Measurements from ENCODE around the gene CCDC61. TPM values are rescaled to one million over a fixed set of nuclear protein-coding genes. Genes with fewer than 3 reads are reported as not detected.
A peak's percentile ranks its signal among the peaks of the same experiment; 100 is the strongest.

CCDC61 gene
- total RNA-seq, 2 experiments from 2014 or later, result 14.2 to 20.1 TPM

DNA sequence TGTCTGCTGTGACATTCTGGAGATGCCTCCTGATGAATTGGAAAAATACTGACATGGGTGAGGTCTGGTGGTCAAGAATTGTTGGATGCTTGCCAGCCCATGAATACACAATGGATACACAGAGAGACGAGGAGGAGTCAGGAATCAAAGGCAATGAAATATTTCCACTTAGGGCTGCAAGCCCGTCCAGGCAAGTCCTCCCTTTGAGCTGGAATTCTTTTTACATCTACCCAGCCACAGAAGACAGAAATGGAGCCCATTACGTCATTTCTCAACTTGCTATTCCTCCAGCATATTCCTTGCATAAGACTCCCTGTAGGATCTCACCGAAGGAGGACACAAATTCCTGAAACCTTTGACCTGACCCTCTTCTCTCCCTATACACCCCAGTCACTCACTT is 61.3 kb downstream of the CCDC61 start:
- Histone ChIP-seq H3K36me3 (ENCODE audit: insufficient read depth, low read length) (no peaks in the 10 kb centered on the region), H3K27ac (ENCODE audit: low read depth, low read length, poor library complexity, severe bottlenecking) (no peak overlapping the region), H3K4me2 (ENCODE audit: low read length) (no peak overlapping the region), H2AFZ (ENCODE audit: low read length) (no peak overlapping the region), H3K4me1 (ENCODE audit: insufficient read depth, low read length, poor library complexity, severe bottlenecking) (no peaks in the 10 kb centered on the region), H3K79me2 (ENCODE audit: insufficient read depth, low read depth, low read length) (no peaks in the 10 kb centered on the region), H4K20me1 (ENCODE audit: insufficient read depth, low read length) (no peaks in the 10 kb centered on the region), H3K9me3 (ENCODE audit: low read length) (peaks cover 17% of the 10 kb centered on the region), H3K9me2 (ENCODE audit: insufficient read depth, low read length) (no peaks in the 10 kb centered on the region), H3K4me3 (ENCODE audit: low read depth, low read length, poor library complexity, severe bottlenecking) (no peak overlapping the region)
- no peak for TF ChIP-seq EZH2phosphoT487 (IDR thresholded peaks at IDR 0.05; ENCODE audit: borderline replicate concordance, low read depth, low read length)
- TF ChIP-seq, protein P1, sequence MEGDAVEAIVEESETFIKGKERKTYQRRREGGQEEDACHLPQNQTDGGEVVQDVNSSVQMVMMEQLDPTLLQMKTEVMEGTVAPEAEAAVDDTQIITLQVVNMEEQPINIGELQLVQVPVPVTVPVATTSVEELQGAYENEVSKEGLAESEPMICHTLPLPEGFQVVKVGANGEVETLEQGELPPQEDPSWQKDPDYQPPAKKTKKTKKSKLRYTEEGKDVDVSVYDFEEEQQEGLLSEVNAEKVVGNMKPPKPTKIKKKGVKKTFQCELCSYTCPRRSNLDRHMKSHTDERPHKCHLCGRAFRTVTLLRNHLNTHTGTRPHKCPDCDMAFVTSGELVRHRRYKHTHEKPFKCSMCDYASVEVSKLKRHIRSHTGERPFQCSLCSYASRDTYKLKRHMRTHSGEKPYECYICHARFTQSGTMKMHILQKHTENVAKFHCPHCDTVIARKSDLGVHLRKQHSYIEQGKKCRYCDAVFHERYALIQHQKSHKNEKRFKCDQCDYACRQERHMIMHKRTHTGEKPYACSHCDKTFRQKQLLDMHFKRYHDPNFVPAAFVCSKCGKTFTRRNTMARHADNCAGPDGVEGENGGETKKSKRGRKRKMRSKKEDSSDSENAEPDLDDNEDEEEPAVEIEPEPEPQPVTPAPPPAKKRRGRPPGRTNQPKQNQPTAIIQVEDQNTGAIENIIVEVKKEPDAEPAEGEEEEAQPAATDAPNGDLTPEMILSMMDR (conservative IDR thresholded peaks at IDR 0.05; ENCODE audit: low read length), result no peak
- POLR2A ChIA-PET, result no interaction called here
- BruUV-seq (replicated peaks), result no TSS peak
- DNase-seq (ENCODE audit: low spot score), result no peak
- intact Hi-C loops (cut with micrococcal nuclease; ENCODE audit: unreplicated experiment), result no loop called here
- CTCF ChIA-PET (ENCODE audit: unreplicated experiment), result no interaction called here

DNA sequence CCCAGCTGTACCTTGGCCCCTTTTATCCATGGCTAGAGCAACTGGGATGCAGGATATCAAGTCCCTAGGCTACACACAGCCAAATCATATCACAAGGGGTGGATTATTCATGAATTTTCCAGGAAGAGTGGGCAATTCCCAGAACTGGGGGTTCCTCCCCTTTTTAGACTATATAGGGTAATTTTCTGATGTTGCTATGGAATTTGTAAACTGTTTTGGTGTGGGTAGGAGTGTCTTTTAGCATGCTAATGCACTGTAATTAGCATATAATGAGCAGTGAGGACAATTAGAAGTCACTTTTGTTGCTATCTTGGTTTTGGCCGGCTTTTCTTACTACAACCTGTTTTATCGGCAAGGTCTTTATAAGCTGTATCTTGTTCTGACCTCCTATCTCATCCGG is 63.5 kb downstream of the CCDC61 start:
- TF ChIP-seq EZH2phosphoT487 (IDR thresholded peaks at IDR 0.05; ENCODE audit: borderline replicate concordance, low read depth, low read length), result no peak
- TF ChIP-seq, protein P1 (conservative IDR thresholded peaks at IDR 0.05; ENCODE audit: low read length), result no peak
- ChIA-PET CTCF (ENCODE audit: unreplicated experiment) (no interaction called here), POLR2A (no interaction called here)
- no peak for DNase-seq (ENCODE audit: low spot score)
- Histone ChIP-seq H3K36me3 (ENCODE audit: insufficient read depth, low read length) (no peaks in the 10 kb centered on the region), H3K4me3 (ENCODE audit: low read depth, low read length, poor library complexity, severe bottlenecking) (no peak overlapping the region), H3K4me1 (ENCODE audit: insufficient read depth, low read length, poor library complexity, severe bottlenecking) (no peaks in the 10 kb centered on the region), H3K4me2 (ENCODE audit: low read length) (no peak overlapping the region), H3K27ac (ENCODE audit: low read depth, low read length, poor library complexity, severe bottlenecking) (no peak overlapping the region), H3K9me3 (ENCODE audit: low read length) (peaks cover 17% of the 10 kb centered on the region), H3K79me2 (ENCODE audit: insufficient read depth, low read depth, low read length) (no peaks in the 10 kb centered on the region), H4K20me1 (ENCODE audit: insufficient read depth, low read length) (no peaks in the 10 kb centered on the region), H2AFZ (ENCODE audit: low read length) (no peak overlapping the region), H3K9me2 (ENCODE audit: insufficient read depth, low read length) (no peaks in the 10 kb centered on the region)
- intact Hi-C loops (cut with micrococcal nuclease; ENCODE audit: unreplicated experiment), result no loop called here
- BruUV-seq (replicated peaks), result no TSS peak

DNA sequence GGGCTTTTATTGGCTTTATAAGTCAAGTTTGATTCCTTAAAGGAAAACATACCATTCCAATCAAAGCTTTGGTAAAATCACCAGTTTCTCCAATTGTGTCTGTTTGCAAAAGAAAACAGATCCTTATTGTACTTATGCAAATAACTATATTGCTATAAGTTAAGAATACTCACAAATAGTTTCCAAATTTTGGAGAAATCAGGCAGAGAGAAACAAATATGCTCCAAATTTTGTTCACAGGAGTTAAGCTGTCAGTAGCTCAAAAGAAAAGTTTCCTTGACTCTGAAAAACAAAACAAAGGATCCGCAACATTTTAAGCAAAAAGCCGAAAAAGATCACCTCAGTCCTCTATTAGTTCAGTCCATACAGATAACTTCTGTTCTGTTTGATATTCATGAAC is 64.7 kb downstream of the CCDC61 start:
- POLR2A ChIA-PET, result no interaction called here
- no peaks in the 10 kb centered on the region for H3K79me2 ChIP-seq (ENCODE audit: insufficient read depth, low read depth, low read length)
- no peak overlapping the region for H3K4me3 ChIP-seq (ENCODE audit: low read depth, low read length, poor library complexity, severe bottlenecking)
- no peaks in the 10 kb centered on the region for H3K36me3 ChIP-seq (ENCODE audit: insufficient read depth, low read length)
- no peaks in the 10 kb centered on the region for H3K4me1 ChIP-seq (ENCODE audit: insufficient read depth, low read length, poor library complexity, severe bottlenecking)
- peaks cover 17% of the 10 kb centered on the region for H3K9me3 ChIP-seq (ENCODE audit: low read length)
- TF ChIP-seq, protein P1 (conservative IDR thresholded peaks at IDR 0.05; ENCODE audit: low read length), result no peak
- TF ChIP-seq EZH2phosphoT487 (IDR thresholded peaks at IDR 0.05; ENCODE audit: borderline replicate concordance, low read depth, low read length), result no peak
- H3K9me2 ChIP-seq (ENCODE audit: insufficient read depth, low read length), result no peaks in the 10 kb centered on the region
- BruUV-seq (replicated peaks), result no TSS peak
- H3K27ac ChIP-seq (ENCODE audit: low read depth, low read length, poor library complexity, severe bottlenecking), result no peak overlapping the region
- H4K20me1 ChIP-seq (ENCODE audit: insufficient read depth, low read length), result no peaks in the 10 kb centered on the region
- CTCF ChIA-PET (ENCODE audit: unreplicated experiment), result no interaction called here
- intact Hi-C loops (cut with micrococcal nuclease; ENCODE audit: unreplicated experiment), result no loop called here
- H3K4me2 ChIP-seq (ENCODE audit: low read length), result no peak overlapping the region
- DNase-seq (ENCODE audit: low spot score), result peak; percentile 6
- no peak overlapping the region for H2AFZ ChIP-seq (ENCODE audit: low read length)

Measured in OCI-LY7 (cell line).